Measurements from ENCODE around the gene C5orf58. TPM values are rescaled to one million over a fixed set of nuclear protein-coding genes. Genes with fewer than 3 reads are reported as not detected.

C5orf58 gene
- total RNA-seq, 1 donor from 2014 or later: not detected

DNA sequence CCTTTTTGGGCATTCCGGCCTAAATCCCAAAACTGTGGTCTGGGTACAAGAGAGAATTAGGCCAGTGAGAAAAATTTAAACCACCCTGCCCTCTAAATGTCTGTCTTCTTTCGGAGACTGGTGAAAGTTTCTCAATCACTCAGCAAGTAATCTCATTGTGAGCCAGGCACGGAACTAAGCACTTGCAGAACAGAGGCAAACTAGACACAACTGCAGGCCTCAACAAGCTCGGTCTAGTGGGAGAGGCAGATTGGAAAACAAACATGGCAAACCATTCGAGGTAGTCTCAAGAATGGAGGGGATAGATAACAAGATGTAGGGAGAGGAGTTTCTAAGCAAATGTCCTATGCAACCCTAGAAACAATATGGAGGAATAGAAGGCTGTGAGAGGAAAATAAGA, 8.9 kb upstream of the C5orf58 start:
- Histone ChIP-seq H3K4me3 (ENCODE audit: insufficient read depth, low read depth, low read length) (no peak overlapping the region), H4K20me1 (ENCODE audit: insufficient read depth, low read length) (no peaks in the 10 kb centered on the region), H3K4me1 (ENCODE audit: insufficient read depth, low read length) (peaks cover 15% of the 10 kb centered on the region), H3K36me3 (ENCODE audit: insufficient read depth, low read length) (no peaks in the 10 kb centered on the region), H3K27me3 (ENCODE audit: insufficient read depth, low read length) (peaks cover 2% of the 10 kb centered on the region), H3K27ac (ENCODE audit: low read depth, low read length) (no peak overlapping the region), H3K9me3 (ENCODE audit: insufficient read depth, low read depth, low read length) (no peaks in the 10 kb centered on the region), H3K4me2 (ENCODE audit: low read length) (no peak overlapping the region), H2AFZ (ENCODE audit: low read depth, low read length) (no peak overlapping the region), H3K79me2 (ENCODE audit: insufficient read depth, low read length) (no peaks in the 10 kb centered on the region), H3K9ac (ENCODE audit: low read length) (no peak overlapping the region)
- Mint-ChIP-seq H3K27me3 (ENCODE audit: low read depth, unreplicated experiment) (peaks cover 8% of the 10 kb centered on the region), H3K36me3 (ENCODE audit: low read depth, unreplicated experiment) (no peaks in the 10 kb centered on the region), H3K9me3 (ENCODE audit: unreplicated experiment) (no peaks in the 10 kb centered on the region), H3K4me3 (ENCODE audit: unreplicated experiment) (no peak overlapping the region), H3K4me1 (ENCODE audit: low read depth, unreplicated experiment) (peaks cover 7% of the 10 kb centered on the region), H3K27ac (ENCODE audit: unreplicated experiment) (no peak overlapping the region)
- no peak for TF ChIP-seq EZH2 (IDR thresholded peaks at IDR 0.05; ENCODE audit: insufficient read depth, low read length)
- TF ChIP-seq, protein P1, sequence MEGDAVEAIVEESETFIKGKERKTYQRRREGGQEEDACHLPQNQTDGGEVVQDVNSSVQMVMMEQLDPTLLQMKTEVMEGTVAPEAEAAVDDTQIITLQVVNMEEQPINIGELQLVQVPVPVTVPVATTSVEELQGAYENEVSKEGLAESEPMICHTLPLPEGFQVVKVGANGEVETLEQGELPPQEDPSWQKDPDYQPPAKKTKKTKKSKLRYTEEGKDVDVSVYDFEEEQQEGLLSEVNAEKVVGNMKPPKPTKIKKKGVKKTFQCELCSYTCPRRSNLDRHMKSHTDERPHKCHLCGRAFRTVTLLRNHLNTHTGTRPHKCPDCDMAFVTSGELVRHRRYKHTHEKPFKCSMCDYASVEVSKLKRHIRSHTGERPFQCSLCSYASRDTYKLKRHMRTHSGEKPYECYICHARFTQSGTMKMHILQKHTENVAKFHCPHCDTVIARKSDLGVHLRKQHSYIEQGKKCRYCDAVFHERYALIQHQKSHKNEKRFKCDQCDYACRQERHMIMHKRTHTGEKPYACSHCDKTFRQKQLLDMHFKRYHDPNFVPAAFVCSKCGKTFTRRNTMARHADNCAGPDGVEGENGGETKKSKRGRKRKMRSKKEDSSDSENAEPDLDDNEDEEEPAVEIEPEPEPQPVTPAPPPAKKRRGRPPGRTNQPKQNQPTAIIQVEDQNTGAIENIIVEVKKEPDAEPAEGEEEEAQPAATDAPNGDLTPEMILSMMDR (IDR thresholded peaks at IDR 0.05; ENCODE audit: insufficient read depth, low read depth, low read length): no peak
- DNase-seq (ENCODE audit: low read depth) (no peak), FAIRE-seq (no peak)

DNA sequence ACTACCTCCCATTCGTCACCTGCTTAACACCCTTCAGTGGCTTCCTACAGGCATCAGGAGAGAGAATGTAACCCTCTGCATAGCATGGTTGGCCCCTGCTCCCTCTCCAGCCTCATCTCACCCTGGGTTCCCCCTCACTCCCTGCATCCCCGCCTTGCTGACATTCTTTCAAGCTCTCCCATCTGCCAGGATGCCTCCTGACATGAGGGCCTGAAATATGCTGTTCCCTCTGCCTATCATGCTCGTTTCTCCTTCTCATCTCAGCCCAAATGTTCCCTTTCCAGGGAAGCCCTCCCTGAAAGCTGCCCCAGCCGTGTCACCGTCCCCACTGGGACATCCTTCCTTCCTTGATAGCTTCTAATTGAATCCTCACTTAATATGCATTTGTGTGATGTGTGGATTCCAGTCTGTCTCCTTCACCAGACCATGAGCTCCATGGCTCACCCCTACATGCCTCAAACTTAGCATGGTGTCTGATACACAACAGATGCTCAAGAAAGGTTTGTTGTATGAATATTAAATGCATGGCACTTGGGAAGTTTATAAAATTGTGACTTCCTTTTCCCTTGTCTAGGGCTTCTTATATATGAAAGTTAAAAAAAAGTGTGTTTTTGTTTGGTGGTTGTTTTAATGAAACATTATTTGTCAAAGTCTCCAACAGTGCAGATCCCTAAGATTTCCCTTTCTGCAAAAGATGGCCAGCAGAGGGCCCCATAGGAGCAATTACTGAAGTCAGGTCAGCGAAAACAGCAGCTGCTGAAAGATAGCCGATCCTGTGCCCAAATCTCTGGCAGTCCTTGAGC, 7.3 kb upstream of the C5orf58 start:
- no peak overlapping the region for H3K27ac Mint-ChIP-seq (ENCODE audit: unreplicated experiment)
- H3K27ac ChIP-seq (ENCODE audit: low read depth, low read length): no peak overlapping the region
- no peaks in the 10 kb centered on the region for H3K79me2 ChIP-seq (ENCODE audit: insufficient read depth, low read length)
- no peak overlapping the region for H3K4me2 ChIP-seq (ENCODE audit: low read length)
- H3K36me3 Mint-ChIP-seq (ENCODE audit: low read depth, unreplicated experiment): no peaks in the 10 kb centered on the region
- H2AFZ ChIP-seq (ENCODE audit: low read depth, low read length): no peak overlapping the region
- no peaks in the 10 kb centered on the region for H3K36me3 ChIP-seq (ENCODE audit: insufficient read depth, low read length)
- H3K27me3 ChIP-seq (ENCODE audit: insufficient read depth, low read length): peaks cover 2% of the 10 kb centered on the region
- H3K9me3 ChIP-seq (ENCODE audit: insufficient read depth, low read depth, low read length): no peaks in the 10 kb centered on the region
- DNase-seq (ENCODE audit: low read depth) (peak; percentile 26), FAIRE-seq (no peak)
- H3K4me3 Mint-ChIP-seq (ENCODE audit: unreplicated experiment): no peak overlapping the region
- no peaks in the 10 kb centered on the region for H3K4me1 Mint-ChIP-seq (ENCODE audit: low read depth, unreplicated experiment)
- H4K20me1 ChIP-seq (ENCODE audit: insufficient read depth, low read length): no peaks in the 10 kb centered on the region
- no peak overlapping the region for H3K9ac ChIP-seq (ENCODE audit: low read length)
- H3K9me3 Mint-ChIP-seq (ENCODE audit: unreplicated experiment): no peaks in the 10 kb centered on the region
- H3K4me1 ChIP-seq (ENCODE audit: insufficient read depth, low read length): peaks cover 4% of the 10 kb centered on the region
- H3K4me3 ChIP-seq (ENCODE audit: insufficient read depth, low read depth, low read length): no peak overlapping the region
- H3K27me3 Mint-ChIP-seq (ENCODE audit: low read depth, unreplicated experiment): peaks cover 8% of the 10 kb centered on the region
- TF ChIP-seq, protein P1 (IDR thresholded peaks at IDR 0.05; ENCODE audit: insufficient read depth, low read depth, low read length): peak; percentile 80
- no peak for TF ChIP-seq EZH2 (IDR thresholded peaks at IDR 0.05; ENCODE audit: insufficient read depth, low read length)

DNA sequence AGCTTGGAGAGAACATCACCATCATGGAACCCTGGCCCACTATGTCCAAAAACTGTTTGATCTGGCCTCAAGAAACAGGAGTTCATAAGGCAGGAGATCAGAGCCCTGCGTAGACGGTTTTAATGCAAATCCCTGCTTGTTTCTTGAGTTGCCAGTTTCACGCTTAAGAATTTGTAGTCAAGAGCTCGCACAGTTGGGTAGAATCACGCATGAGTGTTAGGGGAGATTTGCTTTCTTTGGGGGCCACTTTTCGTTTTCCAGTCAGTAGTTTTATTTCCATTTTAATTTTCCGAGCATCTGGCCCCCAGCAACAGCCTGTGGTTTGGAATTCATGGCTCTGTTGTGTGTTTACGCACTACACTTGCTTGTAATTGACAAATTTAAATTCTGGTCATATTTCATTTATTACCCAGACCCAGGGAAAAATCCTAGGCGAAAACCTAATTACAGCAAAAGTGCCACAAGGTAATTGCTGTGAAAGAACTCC, 6.6 kb upstream of the C5orf58 start:
- FAIRE-seq (no peak), DNase-seq (ENCODE audit: low read depth) (no peak)
- Histone ChIP-seq H3K79me2 (ENCODE audit: insufficient read depth, low read length) (no peaks in the 10 kb centered on the region), H3K36me3 (ENCODE audit: insufficient read depth, low read length) (no peaks in the 10 kb centered on the region), H3K4me1 (ENCODE audit: insufficient read depth, low read length) (peaks cover 3% of the 10 kb centered on the region), H2AFZ (ENCODE audit: low read depth, low read length) (no peak overlapping the region), H3K9ac (ENCODE audit: low read length) (no peak overlapping the region), H3K4me3 (ENCODE audit: insufficient read depth, low read depth, low read length) (no peak overlapping the region), H3K27me3 (ENCODE audit: insufficient read depth, low read length) (peaks cover 2% of the 10 kb centered on the region), H3K4me2 (ENCODE audit: low read length) (no peak overlapping the region), H4K20me1 (ENCODE audit: insufficient read depth, low read length) (no peaks in the 10 kb centered on the region), H3K27ac (ENCODE audit: low read depth, low read length) (no peak overlapping the region), H3K9me3 (ENCODE audit: insufficient read depth, low read depth, low read length) (no peaks in the 10 kb centered on the region)
- Mint-ChIP-seq H3K9me3 (ENCODE audit: unreplicated experiment) (no peaks in the 10 kb centered on the region), H3K4me3 (ENCODE audit: unreplicated experiment) (no peak overlapping the region), H3K36me3 (ENCODE audit: low read depth, unreplicated experiment) (no peaks in the 10 kb centered on the region), H3K27ac (ENCODE audit: unreplicated experiment) (no peak overlapping the region), H3K27me3 (ENCODE audit: low read depth, unreplicated experiment) (peaks cover 8% of the 10 kb centered on the region), H3K4me1 (ENCODE audit: low read depth, unreplicated experiment) (no peaks in the 10 kb centered on the region)
- no peak for TF ChIP-seq EZH2 (IDR thresholded peaks at IDR 0.05; ENCODE audit: insufficient read depth, low read length)
- TF ChIP-seq, protein P1 (IDR thresholded peaks at IDR 0.05; ENCODE audit: insufficient read depth, low read depth, low read length): no peak
